ENCODE results near the gene USF1. TPM values are rescaled to one million over a fixed set of nuclear protein-coding genes. Genes with fewer than 3 reads are reported as not detected.

Gene USF1
- polyA plus RNA-seq, 1 donor (not counting 4 experiments of a cell fraction or from before 2014, with no cell fraction given): 31.6 TPM

GRCh38 chr1:161072751-161073449 is 27.1 kb upstream of the USF1 start:
- Histone ChIP-seq H3K4me3 (ENCODE audit: control insufficient read depth in 2 of 3, extremely low read depth in 1 of 3, insufficient read depth in 2 of 3, low read depth in 1 of 3, low read length in 3 of 3) (no peak overlapping the region), H3K9ac (ENCODE audit: control insufficient read depth, extremely low read depth, insufficient read depth, low read length) (peak overlapping the region; percentile 20), H3K9me3 (ENCODE audit: control insufficient read depth, low read depth, low read length) (no peaks in the 10 kb centered on the region), H3K27ac (ENCODE audit: control insufficient read depth, insufficient read depth, low read length) (no peak overlapping the region), H3K4me1 (ENCODE audit: control insufficient read depth, extremely low read depth, insufficient read depth, low read length) (peaks cover 38% of the 10 kb centered on the region), H2AFZ (ENCODE audit: control insufficient read depth, low read length) (no peak overlapping the region), H3K36me3 (ENCODE audit: control insufficient read depth in 2 of 2, extremely low read depth in 1 of 2, insufficient read depth in 2 of 2, low read length in 2 of 2) (no peaks in the 10 kb centered on the region), H3K4me2 (ENCODE audit: control insufficient read depth, extremely low read depth, insufficient read depth, low read depth, low read length) (no peak overlapping the region), H3K79me2 (ENCODE audit: control insufficient read depth, insufficient read depth, low read length) (no peaks in the 10 kb centered on the region), H4K20me1 (ENCODE audit: control insufficient read depth, extremely low read depth, insufficient read depth, low read length) (no peaks in the 10 kb centered on the region), H3K9me1 (ENCODE audit: control insufficient read depth, extremely low read depth, insufficient read depth, low read length) (peaks cover 2% of the 10 kb centered on the region), H3K27me3 (ENCODE audit: control insufficient read depth, extremely low read depth, insufficient read depth, low read length) (no peaks in the 10 kb centered on the region)
- no peak for TF ChIP-seq EZH2 (IDR thresholded peaks at IDR 0.05; ENCODE audit: low read length)
- TF ChIP-seq, protein P1, sequence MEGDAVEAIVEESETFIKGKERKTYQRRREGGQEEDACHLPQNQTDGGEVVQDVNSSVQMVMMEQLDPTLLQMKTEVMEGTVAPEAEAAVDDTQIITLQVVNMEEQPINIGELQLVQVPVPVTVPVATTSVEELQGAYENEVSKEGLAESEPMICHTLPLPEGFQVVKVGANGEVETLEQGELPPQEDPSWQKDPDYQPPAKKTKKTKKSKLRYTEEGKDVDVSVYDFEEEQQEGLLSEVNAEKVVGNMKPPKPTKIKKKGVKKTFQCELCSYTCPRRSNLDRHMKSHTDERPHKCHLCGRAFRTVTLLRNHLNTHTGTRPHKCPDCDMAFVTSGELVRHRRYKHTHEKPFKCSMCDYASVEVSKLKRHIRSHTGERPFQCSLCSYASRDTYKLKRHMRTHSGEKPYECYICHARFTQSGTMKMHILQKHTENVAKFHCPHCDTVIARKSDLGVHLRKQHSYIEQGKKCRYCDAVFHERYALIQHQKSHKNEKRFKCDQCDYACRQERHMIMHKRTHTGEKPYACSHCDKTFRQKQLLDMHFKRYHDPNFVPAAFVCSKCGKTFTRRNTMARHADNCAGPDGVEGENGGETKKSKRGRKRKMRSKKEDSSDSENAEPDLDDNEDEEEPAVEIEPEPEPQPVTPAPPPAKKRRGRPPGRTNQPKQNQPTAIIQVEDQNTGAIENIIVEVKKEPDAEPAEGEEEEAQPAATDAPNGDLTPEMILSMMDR (optimal IDR thresholded peaks at IDR 0.05 in 1 of 3, IDR thresholded peaks at IDR 0.05 in 1 of 3, conservative IDR thresholded peaks at IDR 0.05 in 1 of 3; ENCODE audit: extremely low read depth in 1 of 3, insufficient read depth in 2 of 3, low read length in 3 of 3): no peak
- dilution Hi-C loops (cut with MboI; ENCODE audit: extremely low pct_ligation_motif_present, low sequenced_read_pairs): no loop called here
- FAIRE-seq (no peak), DNase-seq (ENCODE audit: low read depth, low spot score) (no peak)

DNA sequence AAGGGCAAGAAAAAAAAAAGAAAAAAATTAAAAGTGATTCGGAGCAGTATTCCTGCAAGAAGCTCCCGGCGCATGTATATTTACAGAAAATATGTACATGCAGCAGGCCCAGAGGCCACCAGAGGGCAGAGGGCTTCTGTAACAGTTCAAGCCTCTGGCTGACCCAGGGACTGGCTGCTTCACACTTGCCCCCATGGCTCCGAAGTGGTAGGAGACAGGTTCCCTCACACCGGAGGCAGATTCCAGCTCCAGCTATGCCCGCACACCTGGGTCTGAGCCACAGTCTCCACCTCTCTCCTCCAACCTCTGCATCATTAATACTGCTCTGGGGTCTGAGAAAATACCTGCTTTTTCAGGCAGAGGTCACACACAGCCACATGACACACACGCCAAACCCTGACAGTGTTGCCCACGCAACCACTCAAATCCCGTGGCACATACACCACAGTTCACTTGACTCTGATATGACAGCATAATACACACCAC is 26.2 kb upstream of the USF1 start:
- DNase-seq (ENCODE audit: low read depth, low spot score) (no peak), FAIRE-seq (no peak)
- no peak overlapping the region for H3K27ac ChIP-seq (ENCODE audit: control insufficient read depth, insufficient read depth, low read length)
- no peak for TF ChIP-seq EZH2 (IDR thresholded peaks at IDR 0.05; ENCODE audit: low read length)
- TF ChIP-seq, protein P1 (optimal IDR thresholded peaks at IDR 0.05 in 1 of 3, IDR thresholded peaks at IDR 0.05 in 1 of 3, conservative IDR thresholded peaks at IDR 0.05 in 1 of 3; ENCODE audit: extremely low read depth in 1 of 3, insufficient read depth in 2 of 3, low read length in 3 of 3): peak; percentile 52 to 68 (median 57)
- dilution Hi-C loops (cut with MboI; ENCODE audit: extremely low pct_ligation_motif_present, low sequenced_read_pairs): no loop called here
- H3K9me1 ChIP-seq (ENCODE audit: control insufficient read depth, extremely low read depth, insufficient read depth, low read length): peaks cover 2% of the 10 kb centered on the region
- H3K36me3 ChIP-seq (ENCODE audit: control insufficient read depth in 2 of 2, extremely low read depth in 1 of 2, insufficient read depth in 2 of 2, low read length in 2 of 2): no peaks in the 10 kb centered on the region
- H3K4me2 ChIP-seq (ENCODE audit: control insufficient read depth, extremely low read depth, insufficient read depth, low read depth, low read length): no peak overlapping the region
- no peaks in the 10 kb centered on the region for H3K27me3 ChIP-seq (ENCODE audit: control insufficient read depth, extremely low read depth, insufficient read depth, low read length)
- peaks cover 38% of the 10 kb centered on the region for H3K4me1 ChIP-seq (ENCODE audit: control insufficient read depth, extremely low read depth, insufficient read depth, low read length)
- no peak overlapping the region for H2AFZ ChIP-seq (ENCODE audit: control insufficient read depth, low read length)
- H3K9ac ChIP-seq (ENCODE audit: control insufficient read depth, extremely low read depth, insufficient read depth, low read length): no peak overlapping the region
- no peaks in the 10 kb centered on the region for H3K9me3 ChIP-seq (ENCODE audit: control insufficient read depth, low read depth, low read length)
- H4K20me1 ChIP-seq (ENCODE audit: control insufficient read depth, extremely low read depth, insufficient read depth, low read length): no peaks in the 10 kb centered on the region
- H3K4me3 ChIP-seq (ENCODE audit: control insufficient read depth in 2 of 3, extremely low read depth in 1 of 3, insufficient read depth in 2 of 3, low read depth in 1 of 3, low read length in 3 of 3): no peak overlapping the region
- H3K79me2 ChIP-seq (ENCODE audit: control insufficient read depth, insufficient read depth, low read length): no peaks in the 10 kb centered on the region

All from keratinocyte (primary cell).